NCI-H526 treated with DMSO at 0.1 percent for 48 hours (cell line): ENCODE results near the gene H6PD.
A peak's percentile ranks its signal among the peaks of the same experiment; 100 is the strongest.

Source experiments
- DNase-seq: peaks from one replicate; lab custom pipeline; 2025; lab: John Stamatoyannopoulos, UW

The H6PD gene

GRCh38 chr1:9234223-9235095 lies at the start of gene H6PD:
H6PD (plus strand) TSS chr1:9234774; CDS start chr1:9244935, 10,161 bp downstream.
- peak; percentile 18 for DNase-seq

DNA sequence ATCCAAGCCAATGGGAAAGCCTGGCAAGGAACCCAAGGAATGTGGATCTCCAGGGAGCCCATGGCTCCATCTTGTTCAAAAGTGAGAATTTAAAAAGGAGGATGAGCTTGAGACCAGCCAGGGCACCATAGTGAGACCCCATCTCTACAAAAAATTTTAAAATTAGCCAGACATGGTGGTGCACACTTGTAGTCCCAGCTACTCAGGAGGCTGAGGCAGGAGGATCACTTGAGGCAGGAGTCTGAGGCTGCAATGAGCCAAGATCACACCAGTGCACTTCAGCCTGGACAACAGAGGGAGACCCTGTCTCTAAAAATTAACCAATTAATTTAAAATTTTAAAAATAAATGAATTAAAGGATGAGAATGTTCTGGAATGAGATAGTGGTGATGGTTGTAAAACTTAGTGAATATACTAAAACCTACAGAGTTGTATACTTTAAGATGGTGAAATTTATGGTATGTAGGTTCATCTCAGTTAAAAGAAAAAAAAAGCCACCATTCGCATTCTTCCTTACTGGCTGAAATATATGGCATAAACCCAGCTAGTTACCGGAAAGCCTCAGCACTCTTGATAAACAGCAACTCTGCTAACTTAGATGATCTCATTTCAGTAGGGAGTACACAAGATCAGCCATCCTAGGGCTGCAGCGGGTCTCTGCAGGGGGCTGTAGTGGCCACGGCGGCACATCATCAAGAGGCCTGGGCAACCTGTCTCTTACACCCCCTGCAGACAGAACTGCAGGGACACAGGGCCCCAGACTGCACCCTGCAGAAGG lies 48.3 kb upstream of the H6PD start:
- DNase-seq, result no peak

DNA sequence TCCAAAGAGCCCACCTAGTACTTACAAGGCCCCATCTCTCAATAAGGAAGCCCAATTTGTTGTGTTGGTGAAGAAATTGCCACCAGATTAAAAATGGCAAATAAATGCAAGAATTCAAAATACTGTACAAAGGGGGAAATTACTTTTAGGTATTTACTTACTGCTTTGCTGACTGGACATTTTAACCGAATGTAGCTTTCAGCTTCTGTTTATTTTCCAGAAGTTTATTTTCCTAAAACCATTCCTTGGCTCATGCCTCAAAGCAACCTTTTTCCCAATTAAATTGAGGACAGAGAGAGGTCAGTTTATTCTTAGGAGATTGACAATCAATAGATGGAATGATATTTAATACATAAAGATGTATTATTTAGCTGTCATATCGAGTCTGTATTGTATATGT lies 47.6 kb upstream of the H6PD start:
- DNase-seq, result no peak

DNA sequence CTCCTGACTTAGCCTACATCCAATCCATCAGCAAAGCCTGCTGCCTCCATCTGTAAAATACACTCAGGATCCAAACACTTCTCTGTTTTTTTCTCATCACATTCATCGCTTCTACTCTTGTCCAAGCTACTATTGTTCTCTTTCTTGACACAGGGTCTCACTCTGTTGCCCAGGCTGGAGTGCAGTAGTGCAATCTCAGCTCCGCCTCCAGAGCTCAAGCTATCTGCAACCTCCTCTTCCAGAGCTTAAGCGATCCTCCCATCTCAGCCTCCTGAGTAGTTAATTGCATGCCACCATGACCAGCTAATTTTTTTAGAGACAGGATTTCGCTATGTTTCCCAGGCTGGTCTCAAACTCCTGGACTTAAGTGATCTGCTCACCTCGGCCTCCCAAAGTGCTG lies 44.3 kb upstream of the H6PD start:
- no peak for DNase-seq

DNA sequence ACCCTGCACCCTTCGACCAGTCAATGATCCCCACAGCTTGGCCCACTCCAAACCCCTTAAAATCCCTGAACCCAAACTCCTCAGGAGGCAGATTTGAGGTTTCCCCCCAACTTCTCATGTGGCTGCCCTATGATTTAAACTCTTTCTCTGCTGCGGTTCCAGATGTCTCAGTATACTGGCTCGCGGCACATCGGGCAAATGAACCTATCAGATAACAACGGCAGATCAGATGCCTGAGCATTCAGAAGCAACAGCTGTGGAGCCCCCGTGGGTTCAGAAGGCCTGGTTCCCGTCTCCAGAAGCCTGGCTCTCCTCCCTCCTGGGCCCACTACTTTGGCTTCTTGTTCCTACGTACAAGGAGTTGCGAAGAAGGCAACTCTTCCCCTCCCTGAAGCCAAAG lies 43.3 kb upstream of the H6PD start:
- DNase-seq, result no peak

DNA sequence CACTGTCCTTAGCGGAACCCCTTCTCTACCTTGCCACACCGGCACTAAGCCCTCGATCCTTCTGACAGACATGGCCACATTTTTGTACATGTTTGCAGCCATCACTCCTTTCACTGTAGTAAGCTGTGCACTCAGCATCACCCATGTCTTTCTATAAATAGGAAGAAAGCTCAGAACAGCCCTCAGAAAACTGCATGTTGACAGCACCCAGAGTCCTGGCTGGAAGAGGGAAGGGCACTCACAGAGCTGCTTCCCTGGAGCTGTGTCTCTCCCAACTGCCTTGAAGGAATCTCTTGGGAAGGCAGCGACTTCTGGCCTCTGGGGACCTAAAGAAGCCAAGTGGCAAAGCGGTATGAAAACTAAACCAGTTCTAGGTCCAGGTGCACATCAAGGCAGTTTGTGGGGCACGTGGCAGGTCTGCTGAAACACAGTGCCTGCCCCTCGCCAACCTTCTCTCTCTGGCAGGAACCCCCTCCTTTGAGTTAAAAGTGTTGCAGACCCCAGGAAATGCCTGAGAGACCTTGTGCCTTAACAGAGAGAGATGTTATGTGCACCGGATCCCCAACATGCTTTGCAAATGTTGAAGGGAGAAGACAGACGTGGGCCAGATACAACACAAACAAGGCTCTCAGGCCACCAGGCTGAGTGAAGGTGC lies 41.9 kb upstream of the H6PD start:
- DNase-seq, result no peak

GRCh38 chr1:9193233-9193625 lies 41.3 kb upstream of the H6PD start:
- DNase-seq, result no peak

- no peak for DNase-seq
Measured at GRCh38 chr1:9194024-9194423, 40.5 kb upstream of the H6PD start.

GRCh38 chr1:9195651-9196050 lies 38.9 kb upstream of the H6PD start:
- DNase-seq, result no peak

- no peak for DNase-seq
Measured at GRCh38 chr1:9196129-9197040, 38.2 kb upstream of the H6PD start.

GRCh38 chr1:9197186-9198099 lies 37.1 kb upstream of the H6PD start:
- DNase-seq, result no peak

DNA sequence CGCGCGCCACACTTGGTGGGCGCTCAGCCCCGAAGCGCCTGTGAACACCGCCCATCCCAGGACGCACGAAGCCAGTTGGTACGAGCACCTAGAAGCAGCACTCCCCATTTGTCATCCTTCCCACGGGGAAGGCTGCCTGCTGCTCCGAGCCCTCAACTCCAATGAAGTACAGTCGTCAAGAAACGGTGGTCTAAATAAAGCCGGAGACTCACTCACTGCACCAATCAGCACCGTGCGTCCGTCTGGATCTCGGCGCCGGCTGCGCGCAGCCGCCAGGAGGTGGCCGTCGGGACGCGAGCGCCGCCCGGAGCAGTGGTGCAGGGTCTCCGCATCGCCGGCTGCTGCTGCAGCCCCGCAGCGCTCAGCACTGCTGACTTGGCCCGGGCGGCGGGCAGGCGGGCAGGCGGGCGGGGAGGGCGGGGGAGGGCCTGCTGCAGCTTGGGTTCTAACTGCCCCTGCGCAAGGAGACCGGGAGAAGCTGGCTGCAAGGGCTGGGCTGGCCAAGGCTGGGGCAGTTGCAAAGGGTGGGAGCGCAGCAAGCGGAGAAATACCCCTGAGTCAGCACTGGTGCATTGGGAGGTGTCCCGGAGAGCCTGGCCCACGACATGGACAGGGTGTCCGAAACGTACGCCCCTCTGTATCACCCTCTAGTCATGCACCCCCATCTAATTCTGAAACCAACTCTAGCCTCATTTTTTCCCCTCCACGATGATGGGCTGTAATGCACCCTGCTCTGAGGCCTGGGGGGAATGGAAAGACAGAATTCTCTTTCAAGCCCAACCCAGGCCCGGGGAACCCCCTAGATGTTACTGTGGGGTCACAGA lies 35.8 kb upstream of the H6PD start:
- no peak for DNase-seq

- DNase-seq, result no peak
Measured at GRCh38 chr1:9200441-9200840, 34.1 kb upstream of the H6PD start.

- no peak for DNase-seq
Measured at GRCh38 chr1:9201401-9202239, 33.0 kb upstream of the H6PD start.

DNA sequence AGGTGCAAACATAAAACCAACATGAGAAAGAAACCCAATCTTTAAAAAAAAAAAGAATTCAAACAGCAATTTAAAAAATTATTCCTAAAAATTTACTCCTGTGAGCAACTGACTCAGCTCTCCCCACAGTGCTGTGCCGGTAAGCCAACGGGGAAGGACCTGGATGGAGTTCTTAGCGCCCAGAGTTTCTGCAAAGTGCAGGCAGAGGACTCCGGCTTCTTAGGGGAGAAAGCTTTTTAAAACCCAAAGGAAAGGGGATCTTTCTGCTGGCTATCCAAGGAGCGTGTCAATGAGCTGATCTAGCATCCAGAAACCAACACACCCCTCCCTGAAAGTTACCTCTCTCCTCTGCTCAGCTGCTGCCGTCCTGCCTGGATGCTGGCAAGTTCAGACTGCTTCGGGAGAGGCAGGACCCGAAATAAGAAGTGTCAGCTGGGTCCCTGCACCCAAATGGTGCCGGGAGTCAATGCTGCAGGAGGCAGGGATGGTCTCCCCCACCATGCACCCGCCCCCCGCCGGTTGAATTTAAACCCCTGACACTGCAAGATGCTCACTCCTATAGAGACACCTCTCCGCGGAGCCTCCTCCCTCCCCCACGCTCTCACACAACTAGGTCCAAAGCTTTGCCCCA lies 32.2 kb upstream of the H6PD start:
- no peak for DNase-seq

DNA sequence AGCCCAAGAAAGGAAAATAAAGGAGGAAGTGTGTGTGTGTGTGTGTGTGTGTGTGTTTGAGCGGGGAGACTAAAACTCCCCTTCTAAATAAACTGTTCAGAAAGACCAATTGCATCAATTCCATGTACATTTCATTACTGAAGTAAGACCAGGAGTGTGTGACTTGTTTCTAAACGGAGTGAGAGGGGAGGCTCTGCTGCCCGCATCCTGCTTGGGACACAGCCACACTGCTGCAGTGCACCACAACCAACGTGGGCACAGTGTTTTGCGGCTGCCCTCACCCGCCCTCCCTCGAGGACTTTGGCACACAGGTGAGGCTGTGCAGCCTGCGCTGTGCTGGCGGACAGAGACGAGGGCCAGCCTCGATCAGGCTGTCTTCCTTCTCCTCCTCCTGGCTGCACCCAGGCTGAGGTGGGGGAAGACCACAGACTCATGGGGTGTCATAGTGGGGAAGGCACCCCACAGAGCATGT lies 31.0 kb upstream of the H6PD start:
- no peak for DNase-seq

DNA sequence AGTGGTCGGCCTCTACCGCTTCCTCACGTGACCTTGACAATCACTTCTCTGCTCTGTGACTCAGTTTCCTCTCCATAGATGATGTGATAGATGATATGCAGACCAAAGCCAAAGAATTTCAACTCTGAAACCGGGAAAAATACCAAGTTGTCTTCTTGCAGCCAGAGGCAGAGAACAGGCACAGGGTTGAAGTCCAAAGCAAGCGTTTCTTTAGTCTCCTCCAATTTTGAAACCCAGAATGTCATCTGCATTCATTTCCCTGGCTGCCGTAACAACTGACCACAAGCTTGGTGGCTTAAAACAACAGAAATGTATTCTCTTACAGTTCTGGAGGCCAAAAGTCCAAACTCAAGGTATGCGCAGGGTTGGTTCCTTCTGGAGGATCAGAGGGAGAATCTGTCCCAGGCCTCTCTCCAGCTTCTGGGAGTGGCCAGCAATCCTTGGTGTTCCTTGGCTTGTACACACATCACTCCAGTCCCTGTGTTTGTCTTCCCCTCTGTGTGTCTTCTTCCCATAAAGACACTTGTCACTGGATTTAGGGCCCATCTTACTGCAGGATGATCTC lies 30.3 kb upstream of the H6PD start:
- no peak for DNase-seq

GRCh38 chr1:9207086-9207485 lies 27.5 kb upstream of the H6PD start:
- no peak for DNase-seq
